Endothelial cell of umbilical vein (primary cell): ENCODE results near the gene DLGAP1. TPM values are rescaled to one million over a fixed set of nuclear protein-coding genes. Genes with fewer than 3 reads are reported as not detected.
A peak's percentile ranks its signal among the peaks of the same experiment; 100 is the strongest.

Experiments
- BruUV-seq: library from RNA; stranded (reverse); fragments of 400-500 nt; replicated peaks from 2 replicates; lab custom pipeline; 2021; lab: Mats Ljungman, UMichigan
- CTCF ChIA-PET: fragments of 300-600, 350-600 bp; sonication (Branson Sonifier 250); formaldehyde crosslinking; loops from one replicate; lab custom pipeline; 2021; ENCODE audit warnings: antibody characterized with exemption, inconsistent platforms; lab: Charles Lee
- POLR2A ChIA-PET: fragments of 300-600, 350-600 bp; sonication (Branson Sonifier 250); formaldehyde crosslinking; loops from one replicate; lab custom pipeline; 2021; ENCODE audit warnings: antibody characterized with exemption, inconsistent platforms; lab: Charles Lee
- DNase-seq: peaks from one replicate; pipeline ENCODE4 v3.0.0-alpha.2; 2011; ENCODE audit warnings: low read depth, low spot score
- FAIRE-seq: peaks from 2 replicates; lab custom pipeline; 2011; peaks lifted over from hg19 to GRCh38; lab: Jason Lieb, UNC
- H2AFZ ChIP-seq: 2 replicates; pipeline ENCODE4 v1.6.0; 2012; ENCODE audit warnings: low read depth, low read length, control low read depth, inconsistent platforms
- H3K27ac ChIP-seq: 2 replicates; pipeline ENCODE4 v1.5.1; 2011; ENCODE audit warnings: low read depth, mild to moderate bottlenecking, control low read depth, low read length, moderate library complexity; ENCODE audit not compliant: insufficient read depth
- H3K27me3 ChIP-seq, 2 experiments: 2 replicates each; pipeline versions ENCODE4 v1.6.0 to v1.6.1; 2011; ENCODE audit warnings: low read length in 2 of 2, mixed read lengths in 1 of 2; ENCODE audit not compliant: control insufficient read depth in 2 of 2, insufficient read depth in 2 of 2
- H3K36me3 ChIP-seq, 2 experiments: 2 replicates in 1 of 2; 3 replicates in 1 of 2; pipeline ENCODE4 v1.5.1; 2011; ENCODE audit warnings: low read length in 2 of 2, mild to moderate bottlenecking in 1 of 2, moderate library complexity in 1 of 2; ENCODE audit not compliant: control insufficient read depth in 2 of 2, insufficient read depth in 2 of 2; ENCODE audit errors: extremely low read depth in 1 of 2
- H3K4me1 ChIP-seq: 3 replicates; pipeline ENCODE4 v1.5.1; 2011; ENCODE audit warnings: mild to moderate bottlenecking, low read length; ENCODE audit not compliant: control insufficient read depth, insufficient read depth; ENCODE audit errors: extremely low read depth
- H3K4me2 ChIP-seq: 2 replicates; pipeline ENCODE4 v1.6.1; 2011; ENCODE audit warnings: low read length, control low read depth, mixed read lengths; ENCODE audit not compliant: insufficient read depth
- H3K4me3 ChIP-seq, 3 experiments: fragments of 200-600 bp in 1 of 3; sonication (generic), shearing (Covaris generic) in 1 of 3; replicated peaks in 1 of 3; 2 replicates each; pipeline ENCODE4 v1.5.1; 2011 to 2016; ENCODE audit warnings: control low read depth in 3 of 3, low read length in 3 of 3, mild to moderate bottlenecking in 2 of 3, inconsistent platforms in 1 of 3, low read depth in 1 of 3, moderate library complexity in 1 of 3; ENCODE audit not compliant: insufficient read depth in 1 of 3
- H3K79me2 ChIP-seq: 2 replicates; pipeline ENCODE4 v1.6.0; 2012; ENCODE audit warnings: low read length, inconsistent platforms; ENCODE audit not compliant: control insufficient read depth, insufficient read depth
- H3K9ac ChIP-seq: replicated peaks from 2 replicates; pipeline ENCODE3; 2011; ENCODE audit warnings: low read length, control low read depth; ENCODE audit not compliant: insufficient read depth; ENCODE audit errors: extremely low read depth
- H3K9me1 ChIP-seq: replicated peaks from 3 replicates; pipeline ENCODE4 v1.6.0; 2011; ENCODE audit warnings: mild to moderate bottlenecking, low read length; ENCODE audit not compliant: control insufficient read depth, insufficient read depth; ENCODE audit errors: extremely low read depth
- H3K9me3 ChIP-seq: replicated peaks from 2 replicates; pipeline ENCODE4 v1.5.1; 2012; ENCODE audit warnings: low read length, inconsistent platforms; ENCODE audit not compliant: control insufficient read depth, insufficient read depth
- H4K20me1 ChIP-seq: replicated peaks from 2 replicates; pipeline ENCODE3; 2011; ENCODE audit warnings: mild to moderate bottlenecking, low read length; ENCODE audit not compliant: control insufficient read depth, insufficient read depth; ENCODE audit errors: extremely low read depth
- EZH2 ChIP-seq: IDR thresholded peaks from 2 replicates; pipeline ENCODE4 v1.6.1; 2012; ENCODE audit warnings: borderline replicate concordance, low read depth, mild to moderate bottlenecking, moderate library complexity, low read length, inconsistent platforms; ENCODE audit not compliant: severe bottlenecking
- FOS ChIP-seq: IDR thresholded peaks from 2 replicates; pipeline ENCODE4 v1.6.1; 2011; ENCODE audit warnings: mild to moderate bottlenecking, low read length, moderate library complexity, borderline replicate concordance; ENCODE audit not compliant: insufficient read depth
- GATA2 ChIP-seq: IDR thresholded peaks from 2 replicates; pipeline ENCODE4 v1.7.0; 2011; ENCODE audit warnings: low read depth, mild to moderate bottlenecking, moderate library complexity, mixed read lengths, low read length; ENCODE audit not compliant: insufficient read length, insufficient read depth
- JUN ChIP-seq: IDR thresholded peaks from 2 replicates; pipeline ENCODE4 v1.6.1; 2011; ENCODE audit warnings: borderline replicate concordance, low read depth; ENCODE audit not compliant: insufficient read length, insufficient read depth
- MYC ChIP-seq: IDR thresholded peaks from one replicate; pipeline ENCODE4 v1.6.1; 2011; ENCODE audit warnings: mild to moderate bottlenecking, low read depth, low read length
- POLR2A ChIP-seq: IDR thresholded peaks from 2 replicates; pipeline ENCODE4 v1.6.1; 2012; ENCODE audit warnings: low read depth, mild to moderate bottlenecking, control low read depth, low read length
- POLR2AphosphoS5 ChIP-seq: IDR thresholded peaks from 2 replicates; pipeline ENCODE4 v1.6.1; 2012; ENCODE audit warnings: low read depth, mild to moderate bottlenecking, control low read depth, low read length, moderate library complexity; ENCODE audit not compliant: insufficient read depth
- dilution Hi-C: fragments of 300-500 bp; cut with MboI; formaldehyde crosslinking; loops from one replicate; pipeline ENCODE4 v1.15.0; 2019; ENCODE audit warnings: low sequenced_read_pairs; ENCODE audit not compliant: extremely low pct_ligation_motif_present
- intact Hi-C: fragments of 100-400 bp; cut with micrococcal nuclease; formaldehyde crosslinking; loops from one replicate; pipeline ENCODE4 v1.10.0; 2022
- polyA plus RNA-seq, 4 experiments: library from polyadenylated mRNA; depleted of rRNA in 3 of 4; stranded (reverse) in 3 of 4; unstranded in 1 of 4; fragments of >200 nt; gene quantifications; 2 replicates each; pipeline versions ENCODE4 v1.2.1 to v1.2.3, GENCODE V29; 2011 to 2012; ENCODE audit warnings: missing spikeins in 1 of 4
- total RNA-seq: library from RNA; stranded (reverse); gene quantifications from 2 replicates; pipeline ENCODE4 v1.2.3, GENCODE V29; 2021
- TF ChIP-seq, protein P1 (sequence below): IDR thresholded peaks from 2 replicates; pipeline ENCODE4 v1.6.1; 2011; ENCODE audit not compliant: insufficient read depth, insufficient read length
- TF ChIP-seq, protein P2 (sequence below), 2 donors: IDR thresholded peaks; 1 replicate in 1 of 2; 2 replicates in 1 of 2; pipeline ENCODE4 v1.5.1; 2011; ENCODE audit warnings: low read length in 2 of 2, mild to moderate bottlenecking in 2 of 2, moderate library complexity in 2 of 2, control low read depth in 1 of 2, inconsistent platforms in 1 of 2, low read depth in 1 of 2; ENCODE audit not compliant: insufficient read depth in 1 of 2; ENCODE audit errors: extremely low read depth in 1 of 2

DLGAP1 gene
- total and polyA plus RNA-seq, 2 donors (not counting 3 experiments of a cell fraction or from before 2014, with no cell fraction given): 0.04 TPM; not detected in 1

DNA sequence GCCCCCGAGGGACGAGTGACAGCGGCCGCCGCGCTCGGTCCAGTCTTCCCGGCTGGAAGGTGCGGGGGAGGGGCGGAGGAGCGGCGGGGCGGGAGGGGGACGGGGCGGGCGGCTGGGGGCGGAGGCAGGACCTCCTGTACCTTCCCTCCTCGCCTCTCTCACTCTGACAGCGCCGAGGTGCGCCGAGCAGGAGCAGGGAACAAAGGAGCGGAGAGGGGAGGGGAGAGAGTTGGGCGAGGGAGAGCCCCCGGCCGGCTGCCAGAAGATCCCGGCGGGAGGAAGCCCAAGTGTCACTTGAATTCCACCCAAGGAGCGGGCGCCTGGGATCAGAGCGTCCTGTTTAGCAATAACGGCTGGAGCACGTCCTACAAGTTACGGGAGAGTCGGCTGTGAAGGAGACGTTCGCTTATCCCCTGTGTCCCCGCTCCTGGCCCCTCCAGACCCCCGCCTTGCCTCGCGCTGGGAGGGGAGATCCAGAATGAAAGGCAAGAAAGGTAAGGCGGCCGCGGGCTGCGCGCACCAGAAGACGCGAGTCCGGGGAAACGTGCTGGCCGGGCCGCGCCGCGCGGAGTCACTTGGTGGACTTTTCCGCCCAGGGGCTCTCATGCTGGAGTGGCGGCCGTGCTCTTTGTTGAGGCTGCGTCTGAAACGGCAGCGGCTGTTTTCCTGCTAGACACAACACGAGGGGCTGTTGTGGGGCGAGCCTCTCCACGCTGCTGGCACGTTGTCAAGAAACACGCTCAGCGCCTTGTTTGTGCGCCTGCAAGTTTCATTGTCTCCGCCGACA lies 1004.9 kb downstream of the DLGAP1 start, which contains the start of gene TGIF1:
TSS of gene TGIF1 (plus strand) at position 161 of the 787 bp plus-strand sequence. CDS start at position 479, 318 bp downstream.
- DNase-seq: peak; percentile 85
- Histone ChIP-seq H3K4me2 (peak within 1 kb of the TSS; percentile 91), H3K9me3 (no peaks in the 10 kb centered on the region), H4K20me1 (no peaks in the 10 kb centered on the region), H2AFZ (peak within 1 kb of the TSS; percentile 13), H3K36me3 (no peaks in the 10 kb centered on the region), H3K79me2 (peaks cover 50% of the 10 kb centered on the region), H3K9me1 (no peaks in the 10 kb centered on the region), H3K9ac (peak within 1 kb of the TSS; percentile 96), H3K4me1 (peaks cover 32% of the 10 kb centered on the region), H3K27me3 (no peaks in the 10 kb centered on the region), H3K4me3 (peak within 1 kb of the TSS; percentile 90 to 95 (median 92)), H3K27ac (peak within 1 kb of the TSS; percentile 99)
- peak; percentile 46 for FAIRE-seq
- intact Hi-C loops (loop anchor here (1.0 to 5.0 kb wide), 5 partner anchors 174 to 547 kb away; partner anchors contain the start of gene MYL12B), dilution Hi-C loops (loop anchor here (25.0 kb wide), 1 partner anchor 188 kb away; the partner anchor contains the start of gene MYL12B)
- CTCF ChIA-PET: interaction anchor here (1.0 to 5.7 kb wide), 9 partner anchors 44 to 321 kb away, joined by 3 to 59 read pairs (median 4); no protein-coding TSS in a partner anchor
- TF ChIP-seq EZH2 (no peak), MYC (no peak), POLR2A (peak; percentile 65), GATA2 (no peak), JUN (no peak), POLR2AphosphoS5 (peak; percentile 58), FOS (no peak)
- TF ChIP-seq, protein P1, sequence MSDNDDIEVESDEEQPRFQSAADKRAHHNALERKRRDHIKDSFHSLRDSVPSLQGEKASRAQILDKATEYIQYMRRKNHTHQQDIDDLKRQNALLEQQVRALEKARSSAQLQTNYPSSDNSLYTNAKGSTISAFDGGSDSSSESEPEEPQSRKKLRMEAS: peak; percentile 41
- TF ChIP-seq, protein P2, sequence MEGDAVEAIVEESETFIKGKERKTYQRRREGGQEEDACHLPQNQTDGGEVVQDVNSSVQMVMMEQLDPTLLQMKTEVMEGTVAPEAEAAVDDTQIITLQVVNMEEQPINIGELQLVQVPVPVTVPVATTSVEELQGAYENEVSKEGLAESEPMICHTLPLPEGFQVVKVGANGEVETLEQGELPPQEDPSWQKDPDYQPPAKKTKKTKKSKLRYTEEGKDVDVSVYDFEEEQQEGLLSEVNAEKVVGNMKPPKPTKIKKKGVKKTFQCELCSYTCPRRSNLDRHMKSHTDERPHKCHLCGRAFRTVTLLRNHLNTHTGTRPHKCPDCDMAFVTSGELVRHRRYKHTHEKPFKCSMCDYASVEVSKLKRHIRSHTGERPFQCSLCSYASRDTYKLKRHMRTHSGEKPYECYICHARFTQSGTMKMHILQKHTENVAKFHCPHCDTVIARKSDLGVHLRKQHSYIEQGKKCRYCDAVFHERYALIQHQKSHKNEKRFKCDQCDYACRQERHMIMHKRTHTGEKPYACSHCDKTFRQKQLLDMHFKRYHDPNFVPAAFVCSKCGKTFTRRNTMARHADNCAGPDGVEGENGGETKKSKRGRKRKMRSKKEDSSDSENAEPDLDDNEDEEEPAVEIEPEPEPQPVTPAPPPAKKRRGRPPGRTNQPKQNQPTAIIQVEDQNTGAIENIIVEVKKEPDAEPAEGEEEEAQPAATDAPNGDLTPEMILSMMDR (IDR thresholded peaks at IDR 0.05; ENCODE audit: extremely low read depth in 1 of 2, insufficient read depth in 1 of 2, low read depth in 1 of 2, low read length in 2 of 2): no peak
- no TSS peak for BruUV-seq
- POLR2A ChIA-PET: interaction anchor here (2.3 kb wide), 1 partner anchor 215 kb away, joined by 6 read pairs; no protein-coding TSS in a partner anchor
